Transverse colon (tissue), 4 donors: Measurements from ENCODE around the gene AGR3. TPM values are rescaled to one million over a fixed set of nuclear protein-coding genes. Genes with fewer than 3 reads are reported as not detected.

Experiments used
- DNase-seq: peaks from one replicate; pipeline ENCODE4 v3.0.0-alpha.2; 2019
- H3K27ac ChIP-seq, 4 donors: fragments of 200-600 bp; sonication (generic); 2 replicates each; pipeline ENCODE4 v1.5.1; 2016 to 2018; ENCODE audit warnings: inconsistent platforms in 4 of 4
- H3K27me3 ChIP-seq: fragments of 200-600 bp; sonication (generic); 2 replicates; pipeline ENCODE4 v1.5.1; 2017; ENCODE audit warnings: inconsistent platforms
- H3K36me3 ChIP-seq, 4 donors: fragments of 200-600 bp; sonication (generic); 2 replicates each; pipeline ENCODE4 v1.5.1; 2017 to 2019; ENCODE audit warnings: inconsistent platforms in 4 of 4
- H3K4me1 ChIP-seq, 4 donors: fragments of 200-600 bp; sonication (generic); 2 replicates each; pipeline ENCODE4 v1.5.1; 2017 to 2020; ENCODE audit warnings: inconsistent platforms in 4 of 4
- H3K4me3 ChIP-seq, 4 donors: fragments of 200-600 bp; sonication (generic); 1 replicate in 1 of 4; 2 replicates in 3 of 4; pipeline versions ENCODE4 v1.5.1 to v1.6.1; 2017 to 2019; ENCODE audit warnings: inconsistent platforms in 4 of 4
- H3K9me3 ChIP-seq, 2 donors: fragments of 200-600 bp; sonication (generic); 2 replicates each; pipeline ENCODE4 v1.5.1; 2017 to 2019; ENCODE audit warnings: inconsistent platforms in 2 of 2
- CTCF ChIP-seq, 5 experiments: fragments of 200-600 bp in 3 of 5; fragments of 450-650 bp in 2 of 5; sonication (generic) in 3 of 5; IDR thresholded peaks; 1 replicate in 2 of 5; 2 replicates in 3 of 5; pipeline ENCODE4 v1.5.1; 2016 to 2017; ENCODE audit warnings: antibody characterized with exemption in 5 of 5, inconsistent platforms in 3 of 5, mild to moderate bottlenecking in 2 of 5, moderate library complexity in 1 of 5
- EP300 ChIP-seq: sonication (generic); formaldehyde crosslinking; IDR thresholded peaks from one replicate; pipeline ENCODE4 v1.6.1; 2017; ENCODE audit warnings: antibody characterized with exemption, low read depth
- POLR2A ChIP-seq: fragments of 450-650 bp; IDR thresholded peaks from one replicate; pipeline ENCODE4 v1.6.1; 2016; ENCODE audit warnings: antibody characterized with exemption, mild to moderate bottlenecking, moderate library complexity
- POLR2AphosphoS5 ChIP-seq, 3 donors: sonication (generic); formaldehyde crosslinking; IDR thresholded peaks; one replicate each; pipeline ENCODE4 v1.6.1; 2016; ENCODE audit warnings: antibody characterized with exemption in 3 of 3
- WGBS, 2 donors: methylation state at CpG; one replicate each; pipeline ENCODE4 v1.1.5; 2018; ENCODE audit warnings: low coverage in 1 of 2; 5-methylcytosine and 5-hydroxymethylcytosine counted together
- in situ Hi-C, 4 donors: fragments of 200-750 bp; cut with MboI; loops; one replicate each; pipeline versions ENCODE4 v1.15.0 to v1.15.1; 2017; ENCODE audit warnings: low sequenced_read_pairs in 3 of 4, low pct_ligation_motif_present in 1 of 4, low pct_unique_long_range_greater_than_20kb in 1 of 4
- intact Hi-C: fragments of 100-400 bp; cut with DNase I; formaldehyde crosslinking; loops from one replicate; pipeline ENCODE4 v1.15.1; 2023; ENCODE audit warnings: low total_unique reads
- total RNA-seq, 4 donors: library from RNA; depleted of rRNA; stranded (reverse); fragments of >200 nt; gene quantifications; one replicate each; pipeline ENCODE4 v1.1.0, GENCODE V29; 2016

The AGR3 gene
- total RNA-seq, 4 donors from 2014 or later: 65.1 to 216 (median 126) TPM

DNA sequence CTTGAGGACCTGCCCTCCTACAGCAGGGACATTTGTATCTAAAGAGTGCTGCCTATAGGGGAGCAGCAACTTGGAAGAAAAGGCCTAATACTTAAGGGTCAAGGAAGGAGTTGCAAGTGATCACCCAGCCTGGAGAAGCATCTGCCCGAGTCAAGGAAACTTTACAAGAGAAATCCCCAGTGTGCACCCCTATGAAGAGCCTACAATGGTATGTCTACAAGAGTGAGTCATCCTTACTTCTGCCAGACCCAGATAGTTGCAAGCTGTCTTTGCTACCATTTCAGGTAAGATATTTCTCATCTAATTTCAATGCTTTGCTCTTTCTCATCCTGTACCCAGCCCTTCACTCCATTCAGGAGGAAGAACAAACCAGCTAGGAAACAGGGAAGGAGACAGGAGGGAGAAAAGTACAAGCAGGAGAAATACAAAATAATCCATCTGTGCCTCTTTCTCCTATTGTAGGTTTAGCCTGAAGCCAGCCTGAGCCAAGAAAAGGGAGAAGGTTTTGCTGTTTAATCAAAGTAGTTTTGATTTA, 34.4 kb upstream of the AGR3 start:
- in situ Hi-C loops: loop anchor here in 3 of 4 donors (10.0 to 25.0 kb wide), 2 partner anchors 221 to 229 kb away; no protein-coding TSS in a partner anchor

GRCh38 chr7:16915405-16915804, 33.6 kb upstream of the AGR3 start:
- Histone ChIP-seq H3K27me3 (no peaks in the 10 kb centered on the region), H3K4me3 (no peak overlapping the region), H3K36me3 (no peaks in the 10 kb centered on the region), H3K9me3 (no peaks in the 10 kb centered on the region), H3K4me1 (peaks cover 0 to 14% (median 3%) of the 10 kb centered on the region in 4 donors), H3K27ac (no peak overlapping the region)
- TF ChIP-seq POLR2A: no peak
- no peak for TF ChIP-seq POLR2AphosphoS5 (IDR thresholded peaks at IDR 0.05)
- no peak for TF ChIP-seq EP300
- no peak for TF ChIP-seq CTCF (IDR thresholded peaks at IDR 0.05)
- in situ Hi-C loops (loop anchor here in 3 of 4 donors (10.0 to 25.0 kb wide), 2 partner anchors 221 to 228 kb away; no protein-coding TSS in a partner anchor), intact Hi-C loops (no loop called here)
- DNase-seq: no peak
- WGBS, 2 donors: 80 to 82% methylated on average over 4 of the region's 4 CpGs

More for the DNA sequence above, 34.4 kb upstream of the AGR3 start:
- no peak overlapping the region for H3K4me3 ChIP-seq
- DNase-seq: no peak
- no peaks in the 10 kb centered on the region for H3K9me3 ChIP-seq
- intact Hi-C loops: no loop called here
- peak overlapping the region in 1 of 4 donors; percentile 8 for H3K27ac ChIP-seq
- H3K36me3 ChIP-seq: no peaks in the 10 kb centered on the region
- TF ChIP-seq CTCF (IDR thresholded peaks at IDR 0.05) (no peak), EP300 (no peak), POLR2A (no peak), POLR2AphosphoS5 (IDR thresholded peaks at IDR 0.05) (no peak)
- H3K27me3 ChIP-seq: no peaks in the 10 kb centered on the region
- WGBS, 2 donors: 68% methylated on average over 1 of the region's 1 CpG; no CpG with 5 or more reads in 1 of the 2 donors
- peaks cover 0 to 15% (median 6%) of the 10 kb centered on the region in 4 donors for H3K4me1 ChIP-seq

- Histone ChIP-seq H3K4me3 (no peak overlapping the region), H3K9me3 (no peaks in the 10 kb centered on the region), H3K27ac (no peak overlapping the region), H3K27me3 (no peaks in the 10 kb centered on the region), H3K4me1 (peaks cover 0 to 14% (median 3%) of the 10 kb centered on the region in 4 donors), H3K36me3 (no peaks in the 10 kb centered on the region)
- no peak for TF ChIP-seq POLR2A
- TF ChIP-seq CTCF (IDR thresholded peaks at IDR 0.05): no peak
- TF ChIP-seq POLR2AphosphoS5 (IDR thresholded peaks at IDR 0.05): no peak
- TF ChIP-seq EP300: no peak
- 75 to 80% methylated on average over 3 to 4 of the region's 4 CpGs for WGBS, 2 donors
- intact Hi-C loops (no loop called here), in situ Hi-C loops (loop anchor here in 3 of 4 donors (10.0 to 25.0 kb wide), 2 partner anchors 220 to 227 kb away; no protein-coding TSS in a partner anchor)
- peak; percentile 27 for DNase-seq
These were observed 33.0 kb upstream of the AGR3 start for GRCh38 chr7:16914771-16915170.

- intact Hi-C loops (no loop called here), in situ Hi-C loops (loop anchor here in 3 of 4 donors (10.0 to 25.0 kb wide), 2 partner anchors 219 to 226 kb away; no protein-coding TSS in a partner anchor)
- no peak overlapping the region for H3K4me3 ChIP-seq
- no peaks in the 10 kb centered on the region for H3K9me3 ChIP-seq
- WGBS, 2 donors: 93% methylated on average over 5 of the region's 5 CpGs; no CpG with 5 or more reads in 1 of the 2 donors
- no peak for DNase-seq
- TF ChIP-seq POLR2A: no peak
- TF ChIP-seq EP300: no peak
- no peak for TF ChIP-seq CTCF (IDR thresholded peaks at IDR 0.05)
- no peak for TF ChIP-seq POLR2AphosphoS5 (IDR thresholded peaks at IDR 0.05)
- no peak overlapping the region for H3K27ac ChIP-seq
- H3K36me3 ChIP-seq: no peaks in the 10 kb centered on the region
- peaks cover 0 to 14% (median 3%) of the 10 kb centered on the region in 4 donors for H3K4me1 ChIP-seq
- H3K27me3 ChIP-seq: no peaks in the 10 kb centered on the region
These were observed 31.9 kb upstream of the AGR3 start for GRCh38 chr7:16913643-16914042.
